ENCODE measurements around the gene RBM41. TPM values are rescaled to one million over a fixed set of nuclear protein-coding genes. Genes with fewer than 3 reads are reported as not detected.
A peak's percentile ranks its signal among the peaks of the same experiment; 100 is the strongest.
"Not testable (repeated sequence)": the region's sequence is repeated elsewhere in the genome, so short reads cannot be mapped to it uniquely, and the experiment has no call there.

RBM41 gene
- total RNA-seq: 15.5 and 16.6 TPM in 2 replicates

GRCh38 chrX:107118322-107119147, at the start of gene RBM41:
TSS of gene RBM41 (minus strand) at chrX:107118822. CDS start at chrX:107118773, 49 bp downstream.
- Mint-ChIP-seq H3K9me3 (no peaks in the 10 kb centered on the region), H3K27me3 (ENCODE audit: insufficient read depth) (no peaks in the 10 kb centered on the region), H3K4me3 (peak within 1 kb of the TSS; percentile 100), H3K27ac (peak within 1 kb of the TSS; percentile 99), H3K4me1 (ENCODE audit: low read depth) (peaks cover 41% of the 10 kb centered on the region), H3K36me3 (ENCODE audit: low read depth) (peaks cover 26% of the 10 kb centered on the region)
- intact Hi-C loops (cut with micrococcal nuclease): loop anchor here (1.0 to 5.0 kb wide), 6 partner anchors 16 to 973 kb away; partner anchors contain the start of genes ATG4A, DNAAF6, NUP62CL and PRPS1
- DNase-seq (ENCODE audit: low spot score): peak; percentile 64

GRCh38 chrX:107168257-107168656, 49.6 kb upstream of the RBM41 start:
- no peak overlapping the region for H3K27ac Mint-ChIP-seq
- H3K9me3 Mint-ChIP-seq: no peaks in the 10 kb centered on the region
- DNase-seq (ENCODE audit: low spot score): no peak
- H3K36me3 Mint-ChIP-seq (ENCODE audit: low read depth): no peaks in the 10 kb centered on the region
- intact Hi-C loops (cut with micrococcal nuclease): no loop called here
- no peak overlapping the region for H3K4me3 Mint-ChIP-seq
- H3K4me1 Mint-ChIP-seq (ENCODE audit: low read depth): no peaks in the 10 kb centered on the region
- H3K27me3 Mint-ChIP-seq (ENCODE audit: insufficient read depth): no peaks in the 10 kb centered on the region

- Mint-ChIP-seq H3K27ac (no peak overlapping the region), H3K4me3 (no peak overlapping the region), H3K4me1 (ENCODE audit: low read depth) (no peaks in the 10 kb centered on the region), H3K9me3 (no peaks in the 10 kb centered on the region), H3K27me3 (ENCODE audit: insufficient read depth) (no peaks in the 10 kb centered on the region), H3K36me3 (ENCODE audit: low read depth) (no peaks in the 10 kb centered on the region)
- intact Hi-C loops (cut with micrococcal nuclease): no loop called here
- no peak for DNase-seq (ENCODE audit: low spot score)
Observed at GRCh38 chrX:107167163-107167921, 48.7 kb upstream of the RBM41 start.

GRCh38 chrX:107157618-107158017, 39.0 kb upstream of the RBM41 start:
- H3K27ac Mint-ChIP-seq; H3K4me1 Mint-ChIP-seq (ENCODE audit: low read depth); DNase-seq (ENCODE audit: low spot score); H3K36me3 Mint-ChIP-seq (ENCODE audit: low read depth); H3K9me3 Mint-ChIP-seq; H3K4me3 Mint-ChIP-seq; H3K27me3 Mint-ChIP-seq (ENCODE audit: insufficient read depth): not testable (repeated sequence)
- intact Hi-C loops (cut with micrococcal nuclease): loop anchor here (5.0 kb wide), 1 partner anchor 40 kb away; the partner anchor contains the start of gene RBM41

DNA sequence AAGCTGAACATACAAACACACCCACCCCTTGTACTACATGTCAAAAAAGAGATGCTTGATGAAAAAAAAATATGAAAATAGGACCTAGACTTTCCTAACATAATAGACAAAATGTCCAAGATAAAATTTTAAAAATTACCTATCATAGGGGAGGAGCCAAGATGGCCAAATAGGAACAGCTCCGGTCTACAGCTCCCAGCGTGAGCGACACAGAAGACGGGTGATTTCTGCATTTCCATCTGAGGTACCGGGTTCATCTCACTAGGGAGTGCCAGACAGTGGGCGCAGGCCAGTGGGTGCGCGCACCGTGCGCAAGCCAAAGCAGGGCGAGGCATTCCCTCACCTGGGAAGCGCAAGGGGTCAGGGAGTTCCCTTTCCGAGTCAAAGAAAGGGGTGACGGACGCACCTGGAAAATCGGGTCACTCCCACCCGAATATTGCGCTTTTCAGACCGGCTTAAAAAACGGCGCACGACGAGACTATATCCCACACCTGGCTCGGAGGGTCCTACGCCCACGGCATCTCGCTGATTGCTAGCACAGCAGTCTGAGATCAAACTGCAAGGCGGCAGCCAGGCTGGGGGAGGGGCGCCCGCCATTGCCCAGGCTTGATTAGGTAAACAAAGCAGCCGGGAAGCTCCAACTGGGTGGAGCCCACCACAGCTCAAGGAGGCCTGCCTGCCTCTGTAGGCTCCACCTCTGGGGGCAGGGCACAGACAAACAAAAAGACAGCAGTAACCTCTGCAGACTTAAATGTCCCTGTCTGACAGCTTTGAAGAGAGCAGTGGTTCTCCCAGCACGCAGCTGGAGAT, 37.2 kb upstream of the RBM41 start:
- intact Hi-C loops (cut with micrococcal nuclease): loop anchor here (5.0 kb wide), 1 partner anchor 39 kb away; the partner anchor contains the start of gene RBM41
- not testable (repeated sequence) for H3K27me3 Mint-ChIP-seq (ENCODE audit: insufficient read depth)
- H3K27ac Mint-ChIP-seq: peak overlapping the region; percentile 61

GRCh38 chrX:107154787-107155620, 36.4 kb upstream of the RBM41 start:
- Mint-ChIP-seq H3K4me3 (peak overlapping the region; percentile 79), H3K27ac (peak overlapping the region; percentile 61), H3K4me1 (ENCODE audit: low read depth) (peaks cover 5% of the 10 kb centered on the region), H3K27me3 (ENCODE audit: insufficient read depth) (no peaks in the 10 kb centered on the region), H3K36me3 (ENCODE audit: low read depth) (no peaks in the 10 kb centered on the region), H3K9me3 (no peaks in the 10 kb centered on the region)
- no peak for DNase-seq (ENCODE audit: low spot score)
- intact Hi-C loops (cut with micrococcal nuclease): loop anchor here (5.0 kb wide), 1 partner anchor 38 kb away; the partner anchor contains the start of gene RBM41

More for the DNA sequence above, 37.2 kb upstream of the RBM41 start:
- H3K36me3 Mint-ChIP-seq (ENCODE audit: low read depth); H3K4me1 Mint-ChIP-seq (ENCODE audit: low read depth); H3K9me3 Mint-ChIP-seq; DNase-seq (ENCODE audit: low spot score): not testable (repeated sequence)
- H3K4me3 Mint-ChIP-seq: peak overlapping the region; percentile 79

DNA sequence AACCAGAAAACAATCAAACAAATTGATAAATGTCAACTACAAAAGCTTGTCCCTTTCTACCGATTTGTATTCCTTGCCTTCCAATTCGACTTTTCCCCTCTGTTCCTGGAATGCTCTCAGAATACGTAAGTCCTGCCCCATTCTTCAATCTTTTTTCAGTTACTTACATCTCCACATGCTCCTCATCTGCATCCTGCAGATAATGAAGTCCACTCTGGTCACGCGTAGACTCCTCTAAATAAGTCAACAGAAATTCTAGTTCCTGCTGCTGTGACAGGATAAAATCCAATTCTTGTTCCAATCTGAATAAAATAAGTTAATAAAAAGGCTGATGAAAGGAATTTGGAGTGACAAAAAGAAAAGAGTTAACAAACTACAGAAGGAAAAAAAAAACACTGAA, 34.4 kb upstream of the RBM41 start:
- peaks cover 5% of the 10 kb centered on the region for H3K4me1 Mint-ChIP-seq (ENCODE audit: low read depth)
- H3K27ac Mint-ChIP-seq: no peak overlapping the region
- no peak overlapping the region for H3K4me3 Mint-ChIP-seq
- no peaks in the 10 kb centered on the region for H3K27me3 Mint-ChIP-seq (ENCODE audit: insufficient read depth)
- H3K9me3 Mint-ChIP-seq: no peaks in the 10 kb centered on the region
- H3K36me3 Mint-ChIP-seq (ENCODE audit: low read depth): no peaks in the 10 kb centered on the region
- no peak for DNase-seq (ENCODE audit: low spot score)
- intact Hi-C loops (cut with micrococcal nuclease): no loop called here

DNA sequence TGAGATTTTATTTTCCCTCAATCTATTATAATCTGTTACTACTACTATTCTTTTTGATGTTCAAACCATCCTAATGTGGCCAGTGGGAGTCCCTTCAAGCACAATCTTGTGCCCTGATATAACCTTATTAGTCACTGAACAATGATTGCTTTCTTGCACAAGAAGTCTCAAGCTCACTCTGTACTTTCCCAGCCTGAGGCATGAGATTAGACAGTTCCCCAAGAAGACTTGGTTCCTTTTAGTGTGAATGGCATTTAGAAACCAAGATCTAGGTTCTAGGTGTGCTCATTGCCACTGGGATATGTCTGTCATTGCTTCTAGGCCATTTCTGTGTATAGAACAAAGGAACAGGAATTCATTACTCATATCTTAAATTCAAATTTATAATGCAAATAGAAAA, 28.0 kb upstream of the RBM41 start:
- Mint-ChIP-seq H3K27ac (no peak overlapping the region), H3K4me3 (no peak overlapping the region), H3K4me1 (ENCODE audit: low read depth) (no peaks in the 10 kb centered on the region), H3K9me3 (no peaks in the 10 kb centered on the region), H3K27me3 (ENCODE audit: insufficient read depth) (no peaks in the 10 kb centered on the region), H3K36me3 (ENCODE audit: low read depth) (no peaks in the 10 kb centered on the region)
- DNase-seq (ENCODE audit: low spot score): no peak
- intact Hi-C loops (cut with micrococcal nuclease): no loop called here

DNA sequence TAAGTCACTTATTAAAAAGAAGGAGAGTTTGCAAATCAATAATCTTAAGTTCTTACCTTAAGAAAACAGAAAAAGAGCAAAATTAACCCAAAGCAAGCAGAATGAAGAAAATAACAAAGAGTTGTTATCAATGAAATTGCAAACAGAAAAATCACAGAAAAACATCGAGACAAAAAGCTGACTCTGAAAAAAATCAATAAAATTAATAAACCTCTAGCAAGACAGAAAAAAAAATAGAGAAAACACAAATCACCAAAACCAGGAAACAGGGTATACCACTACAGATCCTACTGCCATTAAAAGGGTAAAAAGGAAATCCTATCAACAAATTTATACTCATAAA, 17.3 kb upstream of the RBM41 start:
- H3K4me3 Mint-ChIP-seq: peak overlapping the region; percentile 13
- H3K4me1 Mint-ChIP-seq (ENCODE audit: low read depth): peaks cover 9% of the 10 kb centered on the region
- no peaks in the 10 kb centered on the region for H3K9me3 Mint-ChIP-seq
- H3K36me3 Mint-ChIP-seq (ENCODE audit: low read depth): peaks cover 3% of the 10 kb centered on the region
- H3K27ac Mint-ChIP-seq: no peak overlapping the region
- intact Hi-C loops (cut with micrococcal nuclease): loop anchor here (2.0 kb wide), 1 partner anchor 17 kb away; the partner anchor contains the start of gene RBM41
- DNase-seq (ENCODE audit: low spot score): no peak
- H3K27me3 Mint-ChIP-seq (ENCODE audit: insufficient read depth): no peaks in the 10 kb centered on the region

DNA sequence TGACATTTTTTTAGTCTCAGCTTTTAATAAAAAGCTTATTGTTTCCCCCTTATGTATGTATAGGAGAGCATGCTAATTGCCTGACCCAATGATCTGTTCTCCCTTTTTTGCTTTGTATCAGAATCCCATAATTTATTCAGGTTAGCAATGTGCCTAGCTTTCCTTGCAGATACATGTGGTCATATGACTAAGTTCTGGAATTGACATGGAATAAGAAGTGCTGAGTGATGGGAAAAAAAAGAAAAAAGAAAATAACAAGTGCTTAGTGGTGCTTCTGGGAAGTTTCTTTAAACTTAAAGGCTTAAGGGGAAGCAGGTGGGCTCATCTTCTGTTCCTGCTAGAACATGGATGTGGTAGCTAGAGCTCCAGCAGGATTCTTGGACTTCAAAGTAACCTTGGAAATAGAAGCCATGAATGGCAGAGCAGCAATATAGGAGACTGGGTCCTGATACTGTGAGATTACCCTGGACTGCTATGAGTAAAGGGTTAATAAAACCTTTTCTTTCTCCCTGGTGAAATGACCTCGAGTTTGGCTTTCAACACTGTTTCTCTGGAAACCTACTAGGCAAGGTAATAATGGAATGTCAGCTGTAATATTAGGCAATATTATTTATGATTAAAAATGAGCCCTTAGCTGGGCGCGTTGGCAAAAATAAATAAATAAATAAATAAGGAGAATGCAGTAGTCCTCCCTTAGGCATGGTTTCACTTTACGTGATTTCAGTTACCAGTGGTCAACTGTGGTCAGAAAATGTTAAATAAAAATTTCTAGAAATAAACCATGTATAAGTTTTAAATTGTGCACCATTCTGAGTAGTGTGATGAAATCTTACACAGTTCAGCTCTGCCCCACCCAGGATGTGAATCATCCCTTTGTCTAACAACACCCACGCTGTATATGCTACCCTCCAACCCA, 16.7 kb upstream of the RBM41 start:
- Mint-ChIP-seq H3K4me3 (peak overlapping the region; percentile 13), H3K4me1 (ENCODE audit: low read depth) (peaks cover 9% of the 10 kb centered on the region), H3K36me3 (ENCODE audit: low read depth) (peaks cover 3% of the 10 kb centered on the region), H3K27ac (no peak overlapping the region), H3K9me3 (no peaks in the 10 kb centered on the region), H3K27me3 (ENCODE audit: insufficient read depth) (no peaks in the 10 kb centered on the region)
- DNase-seq (ENCODE audit: low spot score): no peak
- intact Hi-C loops (cut with micrococcal nuclease): loop anchor here (2.0 kb wide), 1 partner anchor 17 kb away; the partner anchor contains the start of gene RBM41

GRCh38 chrX:107123750-107124149, 5.1 kb upstream of the RBM41 start:
- DNase-seq (ENCODE audit: low spot score): no peak
- H3K9me3 Mint-ChIP-seq: no peaks in the 10 kb centered on the region
- H3K4me3 Mint-ChIP-seq: no peak overlapping the region
- H3K27ac Mint-ChIP-seq: no peak overlapping the region
- no peaks in the 10 kb centered on the region for H3K27me3 Mint-ChIP-seq (ENCODE audit: insufficient read depth)
- H3K36me3 Mint-ChIP-seq (ENCODE audit: low read depth): no peaks in the 10 kb centered on the region
- H3K4me1 Mint-ChIP-seq (ENCODE audit: low read depth): peaks cover 7% of the 10 kb centered on the region
- intact Hi-C loops (cut with micrococcal nuclease): no loop called here
